AG04450 (cell line): ENCODE results near the gene MIDN. TPM values are rescaled to one million over a fixed set of nuclear protein-coding genes. Genes with fewer than 3 reads are reported as not detected.
A peak's percentile ranks its signal among the peaks of the same experiment; 100 is the strongest.

Source experiments
- CTCF ChIA-PET: fragments of 300-600, 350-600 bp; formaldehyde crosslinking; extraction: SDS; loops from one replicate; lab custom pipeline; 2022; ENCODE audit warnings: antibody characterized with exemption, inconsistent platforms; lab: Charles Lee
- POLR2A ChIA-PET: fragments of 350-600 bp; formaldehyde crosslinking; extraction: SDS; loops from one replicate; lab custom pipeline; 2021; ENCODE audit warnings: antibody characterized with exemption, inconsistent platforms; lab: Yijun Ruan, JAX
- DNase-seq: peaks from one replicate; pipeline ENCODE4 v3.0.0-alpha.2; 2011; ENCODE audit warnings: low read depth, low spot score
- H3K27ac ChIP-seq: one replicate; pipeline ENCODE4 v1.5.1; 2012; ENCODE audit warnings: low read depth, low read length, control low read depth
- H3K27me3 ChIP-seq: one replicate; pipeline ENCODE4 v1.6.0; 2012; ENCODE audit warnings: low read length; ENCODE audit not compliant: control insufficient read depth, insufficient read depth
- H3K4me3 ChIP-seq: 2 replicates; pipeline ENCODE4 v1.5.1; 2011; ENCODE audit warnings: mild to moderate bottlenecking, low read depth, low read length, control low read depth
- H3K9me3 ChIP-seq: 2 replicates; pipeline ENCODE4 v1.5.1; 2012; ENCODE audit warnings: low read length; ENCODE audit not compliant: control insufficient read depth, insufficient read depth
- polyA plus RNA-seq: library from polyadenylated mRNA; depleted of rRNA; stranded (reverse); fragments of >200 nt; gene quantifications from 2 replicates; pipeline ENCODE4 v1.2.3, GENCODE V29; 2011
- TF ChIP-seq, protein P1 (sequence below): IDR thresholded peaks from 2 replicates; pipeline ENCODE4 v1.5.1; 2011; ENCODE audit warnings: low read depth, low read length, control low read depth, inconsistent platforms

MIDN gene
- polyA plus RNA-seq, 1 experiment, result 6.6 TPM

DNA sequence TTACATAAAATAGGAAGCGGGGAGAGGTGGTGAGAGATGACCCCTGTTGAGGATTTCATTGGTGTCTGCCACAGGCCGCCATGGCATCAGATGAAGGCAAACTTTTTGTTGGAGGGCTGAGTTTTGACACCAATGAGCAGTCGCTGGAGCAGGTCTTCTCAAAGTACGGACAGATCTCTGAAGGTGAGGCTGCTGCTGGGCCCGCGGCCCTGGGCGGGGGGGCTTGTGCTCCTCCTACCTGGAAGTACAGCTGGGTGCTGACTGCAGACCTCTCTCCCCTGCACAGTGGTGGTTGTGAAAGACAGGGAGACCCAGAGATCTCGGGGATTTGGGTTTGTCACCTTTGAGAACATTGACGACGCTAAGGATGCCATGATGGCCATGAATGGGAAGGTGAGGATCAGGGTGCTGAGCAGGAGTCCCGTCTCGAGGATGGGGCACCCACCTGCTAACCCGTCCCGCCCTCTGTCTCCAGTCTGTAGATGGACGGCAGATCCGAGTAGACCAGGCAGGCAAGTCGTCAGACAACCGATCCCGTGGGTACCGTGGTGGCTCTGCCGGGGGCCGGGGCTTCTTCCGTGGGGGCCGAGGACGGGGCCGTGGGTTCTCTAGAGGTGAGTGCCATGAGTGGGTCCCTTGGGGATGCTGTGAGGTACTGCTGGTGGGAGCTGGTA, 22.6 kb downstream of the MIDN start:
- TF ChIP-seq, protein P1, sequence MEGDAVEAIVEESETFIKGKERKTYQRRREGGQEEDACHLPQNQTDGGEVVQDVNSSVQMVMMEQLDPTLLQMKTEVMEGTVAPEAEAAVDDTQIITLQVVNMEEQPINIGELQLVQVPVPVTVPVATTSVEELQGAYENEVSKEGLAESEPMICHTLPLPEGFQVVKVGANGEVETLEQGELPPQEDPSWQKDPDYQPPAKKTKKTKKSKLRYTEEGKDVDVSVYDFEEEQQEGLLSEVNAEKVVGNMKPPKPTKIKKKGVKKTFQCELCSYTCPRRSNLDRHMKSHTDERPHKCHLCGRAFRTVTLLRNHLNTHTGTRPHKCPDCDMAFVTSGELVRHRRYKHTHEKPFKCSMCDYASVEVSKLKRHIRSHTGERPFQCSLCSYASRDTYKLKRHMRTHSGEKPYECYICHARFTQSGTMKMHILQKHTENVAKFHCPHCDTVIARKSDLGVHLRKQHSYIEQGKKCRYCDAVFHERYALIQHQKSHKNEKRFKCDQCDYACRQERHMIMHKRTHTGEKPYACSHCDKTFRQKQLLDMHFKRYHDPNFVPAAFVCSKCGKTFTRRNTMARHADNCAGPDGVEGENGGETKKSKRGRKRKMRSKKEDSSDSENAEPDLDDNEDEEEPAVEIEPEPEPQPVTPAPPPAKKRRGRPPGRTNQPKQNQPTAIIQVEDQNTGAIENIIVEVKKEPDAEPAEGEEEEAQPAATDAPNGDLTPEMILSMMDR, result no peak
- Histone ChIP-seq H3K27me3 (no peaks in the 10 kb centered on the region), H3K27ac (peak overlapping the region; percentile 94), H3K9me3 (peaks cover 12% of the 10 kb centered on the region; the same call in 1 of the 2 replicates), H3K4me3 (peak overlapping the region; percentile 94)
- POLR2A ChIA-PET, result interaction anchor here (1.5 kb wide), 1 partner anchor 27 kb away, joined by 5 read pairs; no protein-coding TSS in a partner anchor
- CTCF ChIA-PET, result no interaction called here
- no peak for DNase-seq

DNA sequence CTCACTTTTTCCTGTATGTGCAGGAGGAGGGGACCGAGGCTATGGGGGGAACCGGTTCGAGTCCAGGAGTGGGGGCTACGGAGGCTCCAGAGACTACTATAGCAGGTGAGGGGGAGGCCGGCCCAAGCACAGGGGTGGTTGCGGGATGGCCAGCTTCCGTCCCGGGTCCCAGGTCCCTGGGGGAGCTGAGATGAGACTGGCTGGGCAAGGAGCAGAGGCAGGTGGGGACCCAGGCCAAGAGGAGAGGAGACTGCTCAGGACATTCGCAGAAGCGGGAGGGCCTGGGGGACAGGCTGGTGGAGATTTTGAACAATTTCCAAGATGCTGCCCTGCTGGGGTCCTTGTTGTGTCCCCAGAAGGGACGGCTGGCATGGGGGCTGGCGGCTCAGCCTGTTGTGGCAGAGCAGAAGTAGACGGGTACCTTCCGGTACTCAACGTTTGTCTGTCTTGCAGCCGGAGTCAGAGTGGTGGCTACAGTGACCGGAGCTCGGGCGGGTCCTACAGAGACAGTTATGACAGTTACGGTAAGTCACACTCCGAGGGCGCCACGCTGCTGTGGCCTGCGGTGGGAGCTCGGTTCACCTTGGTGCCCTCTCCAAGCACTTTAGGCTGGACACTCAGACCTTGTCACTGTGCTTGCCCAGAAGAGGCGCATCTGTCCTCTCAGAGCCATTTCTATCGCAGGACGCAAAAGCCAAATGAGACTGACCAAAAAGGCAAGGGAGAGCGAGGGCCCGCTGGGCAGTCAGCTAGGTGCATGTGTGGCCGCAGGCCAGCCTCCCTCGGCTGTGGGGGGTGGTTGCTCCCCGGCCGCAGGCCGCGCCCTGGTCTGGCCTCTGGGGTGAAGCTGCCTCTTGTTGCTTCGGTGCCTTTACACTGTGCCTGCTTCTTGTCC, 23.4 kb downstream of the MIDN start:
- CTCF ChIA-PET, result interaction anchor here (2.6 kb wide), 1 partner anchor 28 kb away, joined by 12 read pairs; no protein-coding TSS in a partner anchor
- H3K4me3 ChIP-seq, result peak overlapping the region; percentile 5; the same call in 1 of the 2 replicates
- H3K9me3 ChIP-seq, result peaks cover 12% of the 10 kb centered on the region; the same call in 1 of the 2 replicates
- TF ChIP-seq, protein P1, result no peak
- DNase-seq, result no peak
- no peak overlapping the region for H3K27ac ChIP-seq
- no peaks in the 10 kb centered on the region for H3K27me3 ChIP-seq
- POLR2A ChIA-PET, result interaction anchor here (0.6 to 2.5 kb wide), 4 partner anchors 8 to 1204 kb away, joined by 3 to 13 read pairs (median 6); partner anchors contain the start of gene GADD45B

DNA sequence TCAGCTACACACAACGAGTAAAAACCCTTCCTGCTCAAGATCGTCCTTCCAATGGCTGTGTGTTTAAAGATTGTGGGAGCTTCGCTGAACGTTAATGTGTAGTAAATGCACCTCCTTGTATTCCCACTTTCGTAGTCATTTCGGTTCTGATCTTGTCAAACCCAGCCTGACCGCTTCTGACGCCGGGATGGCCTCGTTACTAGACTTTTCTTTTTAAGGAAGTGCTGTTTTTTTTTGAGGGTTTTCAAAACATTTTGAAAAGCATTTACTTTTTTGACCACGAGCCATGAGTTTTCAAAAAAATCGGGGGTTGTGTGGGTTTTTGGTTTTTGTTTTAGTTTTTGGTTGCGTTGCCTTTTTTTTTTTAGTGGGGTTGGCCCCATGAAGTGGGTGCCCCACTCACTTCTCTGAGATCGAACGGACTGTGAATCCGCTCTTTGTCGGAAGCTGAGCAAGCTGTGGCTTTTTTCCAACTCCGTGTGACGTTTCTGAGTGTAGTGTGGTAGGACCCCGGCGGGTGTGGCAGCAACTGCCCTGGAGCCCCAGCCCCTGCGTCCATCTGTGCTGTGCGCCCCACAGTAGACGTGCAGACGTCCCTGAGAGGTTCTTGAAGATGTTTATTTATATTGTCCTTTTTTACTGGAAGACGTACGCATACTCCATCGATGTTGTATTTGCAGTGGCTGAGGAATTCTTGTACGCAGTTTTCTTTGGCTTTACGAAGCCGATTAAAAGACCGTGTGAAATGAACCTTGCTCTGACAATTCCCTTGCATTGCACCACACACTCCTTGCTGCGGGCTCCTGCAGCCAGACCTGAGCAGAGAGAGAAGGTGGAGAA, 24.3 kb downstream of the MIDN start:
- TF ChIP-seq, protein P1, result no peak
- ChIA-PET CTCF (interaction anchor here (1.0 to 2.6 kb wide), 2 partner anchors 29 to 159 kb away, joined by 3 to 12 read pairs; no protein-coding TSS in a partner anchor), POLR2A (interaction anchor here (0.6 to 2.5 kb wide), 7 partner anchors 8 to 1203 kb away, joined by 3 to 13 read pairs (median 5); partner anchors contain the start of gene GADD45B)
- H3K9me3 ChIP-seq, result peaks cover 12% of the 10 kb centered on the region; the same call in 1 of the 2 replicates
- DNase-seq, result no peak
- no peak overlapping the region for H3K4me3 ChIP-seq
- H3K27me3 ChIP-seq, result no peaks in the 10 kb centered on the region
- H3K27ac ChIP-seq, result no peak overlapping the region

DNA sequence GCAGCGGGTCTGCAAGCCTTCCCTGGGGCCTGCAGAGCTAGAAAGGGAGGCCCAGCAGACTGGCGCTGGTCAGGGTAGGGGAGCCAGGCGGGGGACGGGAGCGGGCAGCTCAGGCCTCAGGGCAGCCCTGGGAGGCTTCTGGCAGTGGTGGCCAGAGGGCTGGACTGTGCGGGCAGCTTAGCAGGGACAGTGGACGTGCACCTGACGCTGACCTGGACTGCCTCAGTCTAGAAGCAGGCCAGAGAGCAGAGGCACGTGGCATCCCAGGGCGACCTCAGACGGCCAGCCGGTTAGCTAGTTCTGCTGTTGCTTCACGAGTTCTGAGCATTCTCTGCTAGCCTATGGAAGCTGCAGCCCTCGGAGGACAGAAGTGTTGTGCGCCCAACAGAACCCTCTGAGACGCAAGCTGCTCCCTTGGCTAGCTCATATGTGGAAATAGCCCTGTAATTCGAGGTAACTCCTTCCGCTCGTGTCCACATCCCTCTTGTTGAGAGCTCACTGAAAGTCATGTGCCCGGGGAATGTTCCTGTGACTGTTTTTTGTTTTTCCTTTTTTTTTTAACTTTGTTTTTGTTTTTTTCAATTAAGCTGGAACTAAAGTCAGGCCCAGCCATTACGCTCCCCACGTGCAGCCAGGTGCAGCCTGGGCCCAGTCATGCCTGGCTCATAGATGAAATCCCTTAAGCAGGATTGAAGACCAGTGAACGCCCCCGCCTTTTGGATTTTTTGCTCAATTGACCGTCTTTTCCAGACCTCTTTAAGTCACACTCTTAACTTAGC, 25.1 kb downstream of the MIDN start:
- DNase-seq, result no peak
- H3K9me3 ChIP-seq, result peaks cover 12% of the 10 kb centered on the region; the same call in 1 of the 2 replicates
- TF ChIP-seq, protein P1, result no peak
- peak overlapping the region; percentile 21 for H3K27ac ChIP-seq
- CTCF ChIA-PET, result interaction anchor here (1.0 to 2.6 kb wide), 2 partner anchors 29 to 160 kb away, joined by 3 to 12 read pairs; no protein-coding TSS in a partner anchor
- POLR2A ChIA-PET, result interaction anchor here (0.7 to 2.5 kb wide), 4 partner anchors 17 to 29 kb away, joined by 3 to 13 read pairs (median 4); no protein-coding TSS in a partner anchor
- no peaks in the 10 kb centered on the region for H3K27me3 ChIP-seq
- H3K4me3 ChIP-seq, result no peak overlapping the region
